HepG2 (cell line): ENCODE results near the gene NDST1.

ENCODE experiments used
- HMGXB4 ChIP-seq, 2 experiments: sonication (generic) in 1 of 2; formaldehyde crosslinking in 1 of 2; IDR thresholded peaks; 2 replicates each; pipeline versions ENCODE4 v1.4.0 to v1.6.1; 2018 to 2020; ENCODE audit warnings: missing genetic modification reagents in 2 of 2, borderline replicate concordance in 1 of 2, low read depth in 1 of 2, mild to moderate bottlenecking in 1 of 2, missing biosample characterization in 1 of 2
- KLF13 ChIP-seq: sonication (generic); formaldehyde crosslinking; IDR thresholded peaks from 2 replicates; pipeline ENCODE4 v1.4.0; 2020; ENCODE audit warnings: mild to moderate bottlenecking, missing genetic modification reagents

DNA sequence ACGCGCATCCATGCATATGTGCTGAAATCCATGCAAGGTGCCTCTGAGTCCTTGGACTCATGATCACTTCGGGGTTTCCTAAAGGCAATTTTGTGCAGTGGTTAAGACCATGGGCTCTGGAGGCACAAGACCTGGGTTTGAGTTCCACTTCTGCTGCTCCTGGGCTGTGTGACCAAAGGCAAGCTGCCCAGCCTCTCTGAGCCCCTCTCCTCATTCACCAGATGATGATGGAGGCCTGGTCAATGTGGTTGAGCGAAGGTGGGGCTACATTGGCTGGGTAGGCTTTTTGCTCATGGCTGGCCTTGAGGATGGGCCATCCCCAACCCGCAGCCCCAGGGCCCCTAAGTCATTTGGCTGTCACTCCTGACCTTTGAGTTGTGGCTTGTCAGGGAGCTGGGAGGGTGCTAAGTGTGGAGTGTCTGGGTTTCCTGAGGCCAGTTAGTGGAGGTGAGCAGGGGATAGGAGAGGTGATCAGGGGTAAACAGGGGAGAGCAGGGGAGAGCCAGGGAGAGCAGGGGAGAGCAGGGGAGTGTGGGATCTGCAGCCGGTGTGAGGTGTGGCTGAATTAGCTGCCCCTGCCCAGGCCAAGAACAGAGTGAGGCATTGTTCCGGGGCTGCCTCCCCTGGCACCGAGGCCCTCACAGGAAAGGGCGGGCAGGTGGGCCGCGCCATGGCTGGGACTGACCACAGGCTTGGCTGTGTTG, 68.0 kb downstream of the NDST1 start:
- TF ChIP-seq KLF13 (CRISPR knock-in tag) (no peak), HMGXB4 (CRISPR knock-in tag; IDR thresholded peaks at IDR 0.05; ENCODE audit: borderline replicate concordance in 1 of 2, low read depth in 1 of 2) (no peak)
